CD4-positive, alpha-beta memory T cell (primary cell): ENCODE data around the gene RNF223. TPM values are rescaled to one million over a fixed set of nuclear protein-coding genes. Genes with fewer than 3 reads are reported as not detected.

Source experiments
- CTCF ChIA-PET: fragments of 350-600 bp; sonication (Branson Sonifier 250); formaldehyde crosslinking; loops from one replicate; lab custom pipeline; 2021; ENCODE audit warnings: inconsistent platforms; ENCODE audit not compliant: partially characterized antibody; lab: Charles Lee
- POLR2A ChIA-PET: fragments of 350-600 bp; sonication (Branson Sonifier 250); formaldehyde crosslinking; loops from one replicate; lab custom pipeline; 2021; ENCODE audit not compliant: partially characterized antibody; lab: Charles Lee
- DNase-seq, 5 donors: peaks; one replicate each; pipeline versions ENCODE4 v3.0.0 to v3.0.0-alpha.2; 2020 to 2022; ENCODE audit warnings: mixed read lengths in 1 of 5
- H3K27ac ChIP-seq: one replicate; pipeline ENCODE4 v1.7.0; 2013; ENCODE audit warnings: low read depth, low read length
- H3K27me3 ChIP-seq: 2 replicates; pipeline ENCODE4 v1.7.0; 2013; ENCODE audit warnings: mild to moderate bottlenecking, low read length, moderate library complexity; ENCODE audit not compliant: insufficient read depth
- H3K36me3 ChIP-seq: 2 replicates; pipeline ENCODE4 v1.7.0; 2013; ENCODE audit warnings: mild to moderate bottlenecking, low read length, moderate library complexity; ENCODE audit not compliant: insufficient read depth
- H3K4me1 ChIP-seq: 2 replicates; pipeline ENCODE4 v1.7.0; 2013; ENCODE audit warnings: mild to moderate bottlenecking, low read length, moderate library complexity; ENCODE audit not compliant: insufficient read depth
- H3K4me3 ChIP-seq, 2 donors: one replicate each; pipeline ENCODE4 v1.7.0; 2013; ENCODE audit warnings: low read length in 2 of 2, mild to moderate bottlenecking in 1 of 2
- H3K9me3 ChIP-seq, 2 donors: one replicate each; pipeline ENCODE4 v1.7.0; 2013; ENCODE audit warnings: low read length in 2 of 2, control low read depth in 1 of 2; ENCODE audit not compliant: control insufficient read depth in 1 of 2
- H3K27ac Mint-ChIP-seq, 7 donors: one replicate each; pipeline ENCODE4 v1.8.0; 2020 to 2021; ENCODE audit warnings: mixed read lengths in 7 of 7, mild to moderate bottlenecking in 6 of 7, inconsistent platforms in 3 of 7, moderate library complexity in 3 of 7
- H3K27me3 Mint-ChIP-seq, 2 donors: one replicate each; pipeline ENCODE4 v1.8.0; 2020 to 2021; ENCODE audit warnings: mixed read lengths in 2 of 2
- H3K36me3 Mint-ChIP-seq, 2 donors: one replicate each; pipeline ENCODE4 v1.8.0; 2020 to 2021; ENCODE audit warnings: mixed read lengths in 2 of 2, inconsistent platforms in 1 of 2, mild to moderate bottlenecking in 1 of 2
- H3K4me1 Mint-ChIP-seq, 4 donors: one replicate each; pipeline ENCODE4 v1.8.0; 2020 to 2021; ENCODE audit warnings: mixed read lengths in 4 of 4, mild to moderate bottlenecking in 1 of 4
- H3K4me3 Mint-ChIP-seq, 8 donors: one replicate each; pipeline ENCODE4 v1.8.0; 2020 to 2021; ENCODE audit warnings: mixed read lengths in 8 of 8, mild to moderate bottlenecking in 7 of 8, moderate library complexity in 6 of 8, inconsistent platforms in 3 of 8
- H3K9me3 Mint-ChIP-seq, 8 donors: one replicate each; pipeline ENCODE4 v1.8.0; 2020 to 2021; ENCODE audit warnings: mixed read lengths in 8 of 8, mild to moderate bottlenecking in 5 of 8, inconsistent platforms in 3 of 8, moderate library complexity in 1 of 8
- intact Hi-C: fragments of 100-400 bp; cut with micrococcal nuclease; formaldehyde crosslinking; loops from one replicate; pipeline ENCODE4 v1.15.1; 2023
- polyA plus RNA-seq, 2 donors: library from polyadenylated mRNA; unstranded; fragments of 300-500 nt; fragmentation: Illumina TruSeq; gene quantifications; one replicate each; pipeline ENCODE4 v1.2.3, GENCODE V29; 2021
- total RNA-seq, 2 experiments: library from RNA; stranded (reverse); gene quantifications; one replicate each; pipeline ENCODE4 v1.2.3, GENCODE V29; 2021

The RNF223 gene
- total and polyA plus RNA-seq, 4 experiments from 2014 or later = not detected

- peaks cover 2 to 11% of the 10 kb centered on the region in 2 donors for H3K27me3 Mint-ChIP-seq
- no peaks in the 10 kb centered on the region for H3K9me3 Mint-ChIP-seq
- POLR2A ChIA-PET = no interaction called here
These were observed 1.2 kb upstream of the RNF223 start for GRCh38 chr1:1075148-1075935.

GRCh38 chr1:1074631-1075147 is 583 bp upstream of the RNF223 start:
- no peak overlapping the region for H3K4me3 Mint-ChIP-seq
- no peak overlapping the region for H3K27ac ChIP-seq
- H3K4me3 ChIP-seq = no peak overlapping the region
- peak overlapping the region in 1 of 7 donors; percentile 46 for H3K27ac Mint-ChIP-seq
- no peaks in the 10 kb centered on the region for H3K36me3 Mint-ChIP-seq
- DNase-seq = no peak
- H3K4me1 Mint-ChIP-seq = peaks cover 0 to 9% (median 2%) of the 10 kb centered on the region in 4 donors
- ChIA-PET CTCF (no interaction called here), POLR2A (no interaction called here)
- H3K27me3 ChIP-seq = no peaks in the 10 kb centered on the region
- H3K4me1 ChIP-seq = peaks cover 6% of the 10 kb centered on the region
- peaks cover 0 to 2% (median 0%) of the 10 kb centered on the region in 8 donors for H3K9me3 Mint-ChIP-seq
- H3K36me3 ChIP-seq = no peaks in the 10 kb centered on the region
- no peaks in the 10 kb centered on the region for H3K9me3 ChIP-seq
- peaks cover 5 to 11% of the 10 kb centered on the region in 2 donors for H3K27me3 Mint-ChIP-seq
- intact Hi-C loops = no loop called here

More at GRCh38 chr1:1075148-1075935, 1.2 kb upstream of the RNF223 start:
- intact Hi-C loops = no loop called here
- Histone ChIP-seq H3K9me3 (no peaks in the 10 kb centered on the region), H3K36me3 (no peaks in the 10 kb centered on the region), H3K4me3 (no peak overlapping the region), H3K27ac (no peak overlapping the region), H3K27me3 (no peaks in the 10 kb centered on the region), H3K4me1 (peaks cover 10% of the 10 kb centered on the region)
- no peaks in the 10 kb centered on the region for H3K36me3 Mint-ChIP-seq
- DNase-seq = no peak
- H3K4me3 Mint-ChIP-seq = no peak overlapping the region
- H3K4me1 Mint-ChIP-seq = peaks cover 0 to 4% (median 2%) of the 10 kb centered on the region in 4 donors
- CTCF ChIA-PET = no interaction called here
- no peak overlapping the region for H3K27ac Mint-ChIP-seq

- Histone ChIP-seq H3K36me3 (no peaks in the 10 kb centered on the region), H3K27me3 (no peaks in the 10 kb centered on the region), H3K27ac (no peak overlapping the region), H3K4me3 (no peak overlapping the region), H3K9me3 (no peaks in the 10 kb centered on the region), H3K4me1 (peaks cover 7% of the 10 kb centered on the region)
- intact Hi-C loops = no loop called here
- DNase-seq = no peak
- ChIA-PET CTCF (no interaction called here), POLR2A (no interaction called here)
- Mint-ChIP-seq H3K27me3 (peaks cover 5 to 11% of the 10 kb centered on the region in 2 donors), H3K9me3 (peaks cover 0 to 2% (median 0%) of the 10 kb centered on the region in 8 donors), H3K4me3 (peak overlapping the region in 1 of 8 donors; percentile 57), H3K36me3 (no peaks in the 10 kb centered on the region), H3K4me1 (peaks cover 0 to 5% (median 0%) of the 10 kb centered on the region in 4 donors), H3K27ac (no peak overlapping the region)
These were observed 1.0 kb downstream of the RNF223 start for GRCh38 chr1:1072849-1073742.

- peaks cover 0 to 5% (median 0%) of the 10 kb centered on the region in 4 donors for H3K4me1 Mint-ChIP-seq
- H3K9me3 ChIP-seq = no peaks in the 10 kb centered on the region
- ChIA-PET POLR2A (no interaction called here), CTCF (no interaction called here)
- peaks cover 5 to 11% of the 10 kb centered on the region in 2 donors for H3K27me3 Mint-ChIP-seq
- H3K36me3 ChIP-seq = no peaks in the 10 kb centered on the region
- peak overlapping the region in 1 of 8 donors; percentile 57 for H3K4me3 Mint-ChIP-seq
- intact Hi-C loops = no loop called here
- H3K4me3 ChIP-seq = no peak overlapping the region
- H3K9me3 Mint-ChIP-seq = peaks cover 0 to 2% (median 0%) of the 10 kb centered on the region in 8 donors
- no peak overlapping the region for H3K27ac Mint-ChIP-seq
- peaks cover 10% of the 10 kb centered on the region for H3K4me1 ChIP-seq
- DNase-seq = no peak
- no peak overlapping the region for H3K27ac ChIP-seq
- no peaks in the 10 kb centered on the region for H3K27me3 ChIP-seq
- H3K36me3 Mint-ChIP-seq = no peaks in the 10 kb centered on the region
These were observed 1.7 kb downstream of the RNF223 start for GRCh38 chr1:1072299-1072848.

GRCh38 chr1:1071486-1072298 is 2.4 kb downstream of the RNF223 start:
- Histone ChIP-seq H3K4me3 (no peak overlapping the region), H3K27ac (no peak overlapping the region), H3K9me3 (no peaks in the 10 kb centered on the region), H3K4me1 (peaks cover 10% of the 10 kb centered on the region), H3K36me3 (no peaks in the 10 kb centered on the region), H3K27me3 (no peaks in the 10 kb centered on the region)
- H3K4me1 Mint-ChIP-seq = peaks cover 0 to 5% (median 0%) of the 10 kb centered on the region in 4 donors
- H3K4me3 Mint-ChIP-seq = peak overlapping the region in 1 of 8 donors; percentile 46
- CTCF ChIA-PET = interaction anchor here (0.6 kb wide), 1 partner anchor 69 kb away, joined by 3 read pairs; no protein-coding TSS in a partner anchor
- H3K27ac Mint-ChIP-seq = peak overlapping the region in 1 of 7 donors; percentile 68
- H3K9me3 Mint-ChIP-seq = peaks cover 0 to 2% (median 0%) of the 10 kb centered on the region in 8 donors
- POLR2A ChIA-PET = no interaction called here
- peaks cover 5 to 11% of the 10 kb centered on the region in 2 donors for H3K27me3 Mint-ChIP-seq
- intact Hi-C loops = no loop called here
- DNase-seq = no peak
- H3K36me3 Mint-ChIP-seq = no peaks in the 10 kb centered on the region
